ENCODE measurements around the gene BRSK1.

- TF ChIP-seq SP1 (IDR thresholded peaks at IDR 0.05) = no peak
- no peak for TF ChIP-seq FOXM1 (IDR thresholded peaks at IDR 0.05; ENCODE audit: borderline replicate concordance)
- no peak for TF ChIP-seq SUZ12 (IDR thresholded peaks at IDR 0.05)
- TF ChIP-seq NFRKB (IDR thresholded peaks at IDR 0.05) = no peak
- no peak for TF ChIP-seq PKNOX1 (IDR thresholded peaks at IDR 0.05)
- no peak for TF ChIP-seq LEF1 (IDR thresholded peaks at IDR 0.05; ENCODE audit: borderline replicate concordance)
- no peak for TF ChIP-seq TARDBP (IDR thresholded peaks at IDR 0.05)
- no peak for TF ChIP-seq BHLHE40 (IDR thresholded peaks at IDR 0.05; ENCODE audit: borderline replicate concordance)
- no peak for TF ChIP-seq ZNF384 (IDR thresholded peaks at IDR 0.05)
- TF ChIP-seq FOXA1 (IDR thresholded peaks at IDR 0.05) = no peak
- TF ChIP-seq FOXK2 (IDR thresholded peaks at IDR 0.05) = no peak
- no peak for TF ChIP-seq ELF4 (IDR thresholded peaks at IDR 0.05)
Observed at GRCh38 chr19:55287361-55288079, 3.7 kb downstream of the BRSK1 start.
